B cell (primary cell): ENCODE measurements around the gene AIMP1. TPM values are rescaled to one million over a fixed set of nuclear protein-coding genes. Genes with fewer than 3 reads are reported as not detected.

Source experiments
- ATAC-seq: fragments of 200-7000 bp; cut with Tn5 transposase; one replicate; pipeline ENCODE4 v1.10.0; 2021; ENCODE audit warnings: low read depth, mild to moderate bottlenecking, moderate number of reproducible peaks, moderate library complexity
- CTCF ChIA-PET: fragments of 350-600 bp; sonication (Branson Sonifier 250); formaldehyde crosslinking; loops from one replicate; lab custom pipeline; 2021; ENCODE audit warnings: antibody characterized with exemption, inconsistent platforms; lab: Charles Lee
- POLR2A ChIA-PET: fragments of 350-600 bp; sonication (Branson Sonifier 250); formaldehyde crosslinking; loops from one replicate; lab custom pipeline; 2021; ENCODE audit warnings: antibody characterized with exemption; lab: Charles Lee
- DNase-seq: peaks from one replicate; pipeline ENCODE4 v3.0.0; 2013
- H2AFZ ChIP-seq: 2 replicates; pipeline ENCODE4 v1.6.1; 2012; ENCODE audit warnings: mild to moderate bottlenecking, low read depth, low read length; ENCODE audit not compliant: insufficient read depth, poor library complexity, severe bottlenecking
- H3K27ac ChIP-seq, 2 donors: 1 replicate in 1 of 2; 2 replicates in 1 of 2; pipeline ENCODE4 v1.5.1; 2012 to 2013; ENCODE audit warnings: low read length in 2 of 2, mild to moderate bottlenecking in 2 of 2, moderate library complexity in 1 of 2
- H3K27me3 ChIP-seq, 4 experiments: fragments of 200-600 bp in 1 of 4; sonication (generic) in 1 of 4; replicated peaks in 1 of 4; 1 replicate in 2 of 4; 2 replicates in 2 of 4; pipeline versions ENCODE4 v1.6.1 to v1.7.0; 2013 to 2016; ENCODE audit warnings: low read length in 3 of 4, mild to moderate bottlenecking in 2 of 4, mixed read lengths in 1 of 4, moderate library complexity in 1 of 4; ENCODE audit not compliant: insufficient read depth in 4 of 4, control insufficient read depth in 3 of 4; ENCODE audit errors: control extremely low read depth in 1 of 4
- H3K36me3 ChIP-seq, 2 experiments: replicated peaks in 1 of 2; 1 replicate in 1 of 2; 2 replicates in 1 of 2; pipeline versions ENCODE4 v1.6.1 to v1.7.1; 2013; ENCODE audit warnings: low read length in 1 of 2; ENCODE audit not compliant: insufficient read depth in 2 of 2, control insufficient read depth in 1 of 2; ENCODE audit errors: control extremely low read depth in 1 of 2, extremely low read depth in 1 of 2
- H3K4me1 ChIP-seq, 2 donors: fragments of 200-600 bp in 1 of 2; sonication (generic) in 1 of 2; 1 replicate in 1 of 2; 2 replicates in 1 of 2; pipeline versions ENCODE4 v1.5.1 to v1.6.1; 2013 to 2017; ENCODE audit warnings: low read length in 2 of 2; ENCODE audit not compliant: control insufficient read depth in 2 of 2, insufficient read depth in 2 of 2
- H3K4me2 ChIP-seq: replicated peaks from 2 replicates; pipeline ENCODE3; 2012; ENCODE audit warnings: mild to moderate bottlenecking, low read depth, low read length; ENCODE audit not compliant: poor library complexity, severe bottlenecking
- H3K4me3 ChIP-seq, 5 experiments: fragments of 200-600 bp in 1 of 5; sonication (generic) in 1 of 5; 1 replicate in 3 of 5; 2 replicates in 2 of 5; pipeline versions ENCODE4 v1.5.1 to v1.7.0; 2011 to 2016; ENCODE audit warnings: low read length in 4 of 5, mild to moderate bottlenecking in 4 of 5, low read depth in 2 of 5, control low read depth in 1 of 5, moderate library complexity in 1 of 5; ENCODE audit not compliant: insufficient read depth in 1 of 5; ENCODE audit errors: control extremely low read depth in 1 of 5, extremely low read depth in 1 of 5
- H3K79me2 ChIP-seq: fragments of 200-600 bp; sonication (generic); one replicate; pipeline ENCODE4 v1.6.0; 2016; ENCODE audit warnings: low read length; ENCODE audit not compliant: control insufficient read depth, insufficient read depth
- H3K9ac ChIP-seq: fragments of 200-600 bp; sonication (generic); 2 replicates; pipeline ENCODE4 v1.6.1; 2017; ENCODE audit warnings: mild to moderate bottlenecking, low read length, moderate library complexity
- H3K9me3 ChIP-seq, 3 donors: one replicate each; pipeline versions ENCODE4 v1.6.1 to v1.7.1; 2013; ENCODE audit warnings: low read length in 2 of 3; ENCODE audit not compliant: control insufficient read depth in 2 of 3, insufficient read depth in 1 of 3; ENCODE audit errors: control extremely low read depth in 1 of 3
- H4K20me1 ChIP-seq: 2 replicates; pipeline ENCODE4 v1.6.0; 2012; ENCODE audit warnings: mild to moderate bottlenecking, low read length; ENCODE audit not compliant: insufficient read depth, control insufficient read depth, poor library complexity, severe bottlenecking
- H3K27ac Mint-ChIP-seq: one replicate; pipeline ENCODE4 v1.8.0; 2021; ENCODE audit warnings: mixed read lengths
- H3K27me3 Mint-ChIP-seq: one replicate; pipeline ENCODE4 v1.8.0; 2021; ENCODE audit warnings: mixed read lengths
- H3K4me1 Mint-ChIP-seq: one replicate; pipeline ENCODE4 v1.8.0; 2021; ENCODE audit warnings: mixed read lengths
- H3K4me3 Mint-ChIP-seq: one replicate; pipeline ENCODE4 v1.8.0; 2021; ENCODE audit warnings: mixed read lengths
- H3K9me3 Mint-ChIP-seq: one replicate; pipeline ENCODE4 v1.8.0; 2022; ENCODE audit warnings: mixed read lengths; ENCODE audit not compliant: insufficient read depth
- CTCF ChIP-seq: fragments of 200-600 bp; IDR thresholded peaks from one replicate; pipeline ENCODE4 v1.8.0; 2022; ENCODE audit warnings: antibody characterized with exemption, mild to moderate bottlenecking
- EZH2 ChIP-seq: IDR thresholded peaks from 2 replicates; pipeline ENCODE4 v1.6.1; 2012; ENCODE audit warnings: borderline replicate concordance, low read depth, mild to moderate bottlenecking, moderate library complexity, low read length; ENCODE audit not compliant: insufficient read depth, poor library complexity, severe bottlenecking
- WGBS: methylation state at CpG from one replicate; pipeline ENCODE4 v1.1.5; 2013; ENCODE audit warnings: missing lambda C conversion rate; ENCODE audit not compliant: insufficient coverage; 5-methylcytosine and 5-hydroxymethylcytosine counted together
- intact Hi-C: fragments of 100-400 bp; cut with micrococcal nuclease; formaldehyde crosslinking; loops from one replicate; pipeline ENCODE4 v1.10.0; 2022
- polyA plus RNA-seq: library from polyadenylated mRNA; depleted of rRNA; stranded (reverse); fragments of >200 nt; gene quantifications from 2 replicates; pipeline ENCODE4 v1.2.3, GENCODE V29; 2012
- total RNA-seq, 2 donors: library from RNA; stranded (reverse); fragments of 120-200 nt in 1 of 2; gene quantifications; 1 replicate in 1 of 2; 2 replicates in 1 of 2; pipeline versions ENCODE4 v1.2.3 to v1.2.4, GENCODE V29; 2013 to 2022

The AIMP1 gene
- total and polyA plus RNA-seq, 2 donors (not counting 1 experiment from before 2014, with no cell fraction given) = 12.0 to 49.7 TPM

- POLR2A ChIA-PET = no interaction called here
- H3K4me1 Mint-ChIP-seq = no peaks in the 10 kb centered on the region
- H3K4me3 Mint-ChIP-seq = no peak overlapping the region
- no peaks in the 10 kb centered on the region for H3K9me3 Mint-ChIP-seq
- H3K9me3 ChIP-seq = peaks cover 0 to 3% (median 0%) of the 10 kb centered on the region in 3 donors
- intact Hi-C loops = no loop called here
- H3K79me2 ChIP-seq = peaks cover 6% of the 10 kb centered on the region
- CTCF ChIA-PET = no interaction called here
- TF ChIP-seq CTCF (no peak), EZH2 (no peak)
- peaks cover 6 to 12% of the 10 kb centered on the region in 2 experiments for H3K36me3 ChIP-seq
- DNase-seq (no peak), ATAC-seq (no peak)
- no peaks in the 10 kb centered on the region for H4K20me1 ChIP-seq
- no peak overlapping the region for H3K4me2 ChIP-seq
- no peak overlapping the region for H3K9ac ChIP-seq
- H3K27me3 Mint-ChIP-seq = no peaks in the 10 kb centered on the region
- H3K27ac ChIP-seq = no peak overlapping the region
- H3K4me3 ChIP-seq = no peak overlapping the region
- H3K4me1 ChIP-seq = no peaks in the 10 kb centered on the region
- no peaks in the 10 kb centered on the region for H3K27me3 ChIP-seq
- no peak overlapping the region for H2AFZ ChIP-seq
- no peak overlapping the region for H3K27ac Mint-ChIP-seq
Measured at GRCh38 chr4:106287353-106287969, 28.9 kb upstream of the AIMP1 start.

- no peak for ATAC-seq
Measured at GRCh38 chr4:106289737-106290136, 26.6 kb upstream of the AIMP1 start.

More at GRCh38 chr4:106289737-106290136, 26.6 kb upstream of the AIMP1 start:
- TF ChIP-seq EZH2 (no peak), CTCF (no peak)
- Histone ChIP-seq H3K4me2 (no peak overlapping the region), H3K4me3 (no peak overlapping the region), H2AFZ (no peak overlapping the region), H4K20me1 (no peaks in the 10 kb centered on the region), H3K36me3 (peaks cover 6 to 17% of the 10 kb centered on the region in 2 experiments), H3K27me3 (no peaks in the 10 kb centered on the region), H3K9me3 (no peaks in the 10 kb centered on the region), H3K27ac (no peak overlapping the region), H3K4me1 (no peaks in the 10 kb centered on the region), H3K9ac (no peak overlapping the region), H3K79me2 (peaks cover 6% of the 10 kb centered on the region)
- no CpG with 5 or more reads among the region's 2 CpGs for WGBS
- ChIA-PET CTCF (no interaction called here), POLR2A (no interaction called here)
- no peak overlapping the region for H3K4me3 Mint-ChIP-seq
- no peaks in the 10 kb centered on the region for H3K4me1 Mint-ChIP-seq
- no peak overlapping the region for H3K27ac Mint-ChIP-seq
- intact Hi-C loops = no loop called here
- no peak for DNase-seq
- H3K27me3 Mint-ChIP-seq = no peaks in the 10 kb centered on the region
- no peaks in the 10 kb centered on the region for H3K9me3 Mint-ChIP-seq
